ENCODE data around the gene RBMXL3.

RBMXL3 gene

GRCh38 chrX:115233497-115234455 is 44.6 kb downstream of the RBMXL3 start, which contains the start of gene LRCH2:
Gene LRCH2 (minus strand): TSS chrX:115234096. CDS start chrX:115234041, 55 bp downstream.
- Histone ChIP-seq H3K4me3 (ENCODE audit: extremely low read depth, insufficient read depth, low read length, poor library complexity, severe bottlenecking) (peak within 1 kb of the TSS; percentile 56), H3K27ac (ENCODE audit: low read depth, low read length, severe bottlenecking) (no peak within 1 kb of the TSS), H3K4me1 (ENCODE audit: control insufficient read depth, insufficient read depth, low read length, poor library complexity, severe bottlenecking) (no peaks in the 10 kb centered on the region), H3K9me3 (ENCODE audit: control insufficient read depth, low read length) (no peaks in the 10 kb centered on the region), H3K36me3 (ENCODE audit: control insufficient read depth, insufficient read depth, low read length) (no peaks in the 10 kb centered on the region)
- WGBS, 2 experiments (ENCODE audit: insufficient coverage in 2 of 2): 0% methylated on average over 4 to 19 of the region's 59 CpGs

- peak overlapping the region; percentile 56 for H3K4me3 ChIP-seq (ENCODE audit: extremely low read depth, insufficient read depth, low read length, poor library complexity, severe bottlenecking)
Measured at GRCh38 chrX:115234461-115234860, 45.3 kb downstream of the RBMXL3 start.

GRCh38 chrX:115236560-115236959 is 47.4 kb downstream of the RBMXL3 start:
- Histone ChIP-seq H3K36me3 (ENCODE audit: control insufficient read depth, insufficient read depth, low read length) (no peaks in the 10 kb centered on the region), H3K4me3 (ENCODE audit: extremely low read depth, insufficient read depth, low read length, poor library complexity, severe bottlenecking) (no peak overlapping the region), H3K27ac (ENCODE audit: low read depth, low read length, severe bottlenecking) (no peak overlapping the region), H3K4me1 (ENCODE audit: control insufficient read depth, insufficient read depth, low read length, poor library complexity, severe bottlenecking) (no peaks in the 10 kb centered on the region), H3K9me3 (ENCODE audit: control insufficient read depth, low read length) (no peaks in the 10 kb centered on the region)

More at GRCh38 chrX:115234461-115234860, 45.3 kb downstream of the RBMXL3 start:
- no peaks in the 10 kb centered on the region for H3K9me3 ChIP-seq (ENCODE audit: control insufficient read depth, low read length)
- H3K27ac ChIP-seq (ENCODE audit: low read depth, low read length, severe bottlenecking): no peak overlapping the region
- H3K4me1 ChIP-seq (ENCODE audit: control insufficient read depth, insufficient read depth, low read length, poor library complexity, severe bottlenecking): no peaks in the 10 kb centered on the region
- H3K36me3 ChIP-seq (ENCODE audit: control insufficient read depth, insufficient read depth, low read length): no peaks in the 10 kb centered on the region
- no CpG with 5 or more reads among the region's 3 CpGs for WGBS, 2 experiments (ENCODE audit: insufficient coverage in 2 of 2)

- Histone ChIP-seq H3K27ac (ENCODE audit: low read depth, low read length, severe bottlenecking) (no peak overlapping the region), H3K36me3 (ENCODE audit: control insufficient read depth, insufficient read depth, low read length) (no peaks in the 10 kb centered on the region), H3K9me3 (ENCODE audit: control insufficient read depth, low read length) (no peaks in the 10 kb centered on the region), H3K4me3 (ENCODE audit: extremely low read depth, insufficient read depth, low read length, poor library complexity, severe bottlenecking) (no peak overlapping the region), H3K4me1 (ENCODE audit: control insufficient read depth, insufficient read depth, low read length, poor library complexity, severe bottlenecking) (no peaks in the 10 kb centered on the region)
- 60% methylated on average over 1 of the region's 1 CpG; no CpG with 5 or more reads in 1 of the 2 experiments for WGBS, 2 experiments (ENCODE audit: insufficient coverage in 2 of 2)
Measured at GRCh38 chrX:115237056-115237455, 47.8 kb downstream of the RBMXL3 start.
